ENCODE results near the gene UQCRC1. TPM values are rescaled to one million over a fixed set of nuclear protein-coding genes. Genes with fewer than 3 reads are reported as not detected.
A peak's percentile ranks its signal among the peaks of the same experiment; 100 is the strongest.

Gene UQCRC1
- total RNA-seq (2014; rRNA removed; shearing (Covaris generic)), result 288 and 322 TPM in 2 replicates
- 291 and 341 TPM in 2 replicates for polyA plus RNA-seq (2015; cell fraction: cytosol; rRNA removed)
- polyA plus RNA-seq (2015; cell fraction: nucleus; rRNA removed), result 192 and 241 TPM in 2 replicates

DNA sequence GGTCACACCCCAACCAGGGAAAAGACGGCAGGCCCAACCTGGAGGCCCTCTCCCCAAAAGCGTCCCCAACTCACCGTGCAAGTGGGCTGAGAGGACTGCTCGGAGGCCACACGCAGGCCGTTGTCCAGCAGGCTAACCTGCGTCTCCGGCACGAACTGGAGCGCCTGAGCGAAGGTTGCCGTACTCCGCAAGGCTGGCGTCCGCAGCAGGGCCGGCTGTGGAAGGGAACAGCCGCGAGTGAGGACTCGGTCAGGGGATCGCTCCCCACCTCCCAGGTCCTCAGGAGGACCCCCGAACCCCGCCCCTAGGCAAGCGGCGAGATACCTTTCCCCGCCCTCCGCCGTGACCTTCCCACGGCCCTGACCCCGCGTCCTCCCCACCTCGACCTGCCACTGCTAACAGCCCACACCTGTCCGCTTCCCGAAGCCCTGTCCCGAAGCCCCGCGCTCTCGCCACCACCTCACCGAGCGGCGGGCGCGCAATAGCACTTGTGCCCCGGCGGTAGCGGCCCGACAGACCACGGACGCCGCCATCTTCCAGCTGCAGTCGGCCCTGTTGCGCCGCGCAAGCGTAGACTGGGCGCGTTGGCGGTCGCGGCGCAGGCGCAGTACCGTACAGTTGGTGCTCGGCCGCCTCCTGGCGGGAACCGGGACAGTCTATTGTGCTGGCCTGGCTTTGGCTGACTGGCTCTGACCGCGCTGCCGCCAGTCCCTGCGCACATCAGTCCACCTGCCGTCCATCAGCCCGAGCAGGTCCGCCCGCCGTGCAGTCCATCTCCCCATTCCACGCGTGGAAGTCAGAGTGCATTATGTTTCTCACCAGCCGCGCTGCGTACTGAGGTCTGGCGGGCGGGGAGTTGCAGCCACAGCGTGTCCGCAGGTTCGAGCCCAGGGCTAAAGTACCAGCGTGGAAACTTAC is at the start of gene UQCRC1:
TSS of gene UQCRC1 (minus strand) at position 559 of the 918 bp plus-strand sequence. CDS start at position 533, 26 bp downstream.
- in situ Hi-C loops (cut with HindIII; ENCODE audit: low pct_unique_long_range_greater_than_20kb, low sequenced_read_pairs), result no loop called here

DNA sequence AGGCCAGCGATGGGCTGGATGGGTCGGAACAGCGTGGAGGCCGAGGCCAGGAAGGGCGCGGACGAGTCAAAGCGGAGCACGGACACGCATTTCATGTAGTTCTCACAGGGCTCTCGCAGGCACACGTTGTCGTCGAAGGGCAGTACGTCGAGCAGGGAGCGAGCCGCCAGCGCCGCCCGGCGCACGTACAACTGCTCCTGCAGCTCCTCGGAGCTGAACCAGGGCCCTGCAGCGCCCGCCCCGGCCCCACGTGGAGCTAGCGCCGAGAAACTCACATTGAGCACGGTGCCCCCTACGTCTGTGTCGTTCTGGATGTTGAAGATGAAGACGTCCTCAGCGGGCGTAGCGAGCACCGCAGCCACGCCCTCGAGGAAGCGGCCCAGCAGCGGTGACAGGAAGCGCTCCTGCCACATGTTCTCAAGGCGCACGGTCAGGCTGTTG is 47.4 kb upstream of the UQCRC1 start:
- in situ Hi-C loops (cut with HindIII; ENCODE audit: low pct_unique_long_range_greater_than_20kb, low sequenced_read_pairs), result no loop called here
- no peak for DNase-seq (ENCODE audit: low read depth, low spot score)

More for the DNA sequence above, at the start of gene UQCRC1:
- DNase-seq (ENCODE audit: low read depth, low spot score), result peak; percentile 93

DNA sequence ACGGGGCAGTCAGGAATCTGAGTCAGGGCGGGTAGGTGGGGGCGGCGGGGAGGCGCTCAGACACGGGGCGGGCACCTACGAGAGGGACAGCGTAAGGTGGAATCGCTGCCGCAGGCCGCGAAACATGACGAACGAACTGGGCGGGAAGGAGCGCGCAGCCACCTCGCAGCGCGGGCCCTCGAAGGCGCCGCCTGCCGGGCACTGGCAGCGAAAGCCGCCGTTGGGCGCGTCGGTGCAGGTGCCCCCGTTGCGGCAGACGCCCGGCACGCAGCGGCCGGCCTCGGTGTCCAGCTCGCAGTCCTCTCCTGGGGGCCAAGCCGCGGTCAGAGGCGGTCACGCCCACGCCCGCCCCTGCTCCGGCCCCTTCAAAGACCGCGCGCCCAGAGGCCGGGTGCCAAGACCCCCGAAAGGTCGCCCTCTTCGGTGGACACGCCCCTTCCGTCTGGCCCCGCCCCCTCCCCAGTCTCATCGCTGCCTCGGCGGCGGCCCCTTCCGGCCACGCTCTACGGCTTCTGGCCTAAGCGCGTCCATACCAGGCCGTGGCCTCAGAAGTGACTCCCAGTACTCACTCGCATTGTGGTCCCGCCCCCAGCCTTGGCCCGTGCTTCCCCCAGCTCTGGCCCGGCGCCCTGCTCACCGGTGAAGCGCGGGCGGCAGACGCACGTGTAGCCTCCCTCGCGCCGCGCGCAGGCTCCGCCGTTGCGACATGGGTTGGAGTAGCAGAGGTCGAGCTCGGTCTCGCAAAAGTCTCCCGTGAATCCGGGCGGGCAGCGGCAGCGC is 46.8 kb upstream of the UQCRC1 start:
- in situ Hi-C loops (cut with HindIII; ENCODE audit: low pct_unique_long_range_greater_than_20kb, low sequenced_read_pairs), result no loop called here
- no peak for DNase-seq (ENCODE audit: low read depth, low spot score)

DNA sequence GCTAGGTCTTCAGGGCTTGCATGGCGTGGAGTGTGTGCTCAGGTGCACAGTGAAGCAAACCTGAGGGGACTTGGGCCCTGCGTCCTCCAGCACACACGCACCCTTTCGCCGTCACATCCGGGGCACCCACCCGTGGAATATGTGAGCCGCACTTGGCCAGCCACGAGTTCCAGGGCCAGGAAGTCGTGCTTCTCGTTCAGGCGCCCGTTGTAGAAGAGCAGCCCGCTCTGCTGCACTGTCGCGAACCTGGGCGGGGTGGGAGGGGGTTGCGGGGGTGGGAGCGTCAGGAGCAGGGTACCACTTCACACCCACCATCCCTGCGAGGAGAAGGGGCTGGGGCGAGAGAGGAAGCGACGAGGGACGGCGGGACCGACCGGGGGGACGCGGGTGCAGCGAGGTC is 46.2 kb upstream of the UQCRC1 start:
- in situ Hi-C loops (cut with HindIII; ENCODE audit: low pct_unique_long_range_greater_than_20kb, low sequenced_read_pairs), result no loop called here
- DNase-seq (ENCODE audit: low read depth, low spot score), result no peak

DNA sequence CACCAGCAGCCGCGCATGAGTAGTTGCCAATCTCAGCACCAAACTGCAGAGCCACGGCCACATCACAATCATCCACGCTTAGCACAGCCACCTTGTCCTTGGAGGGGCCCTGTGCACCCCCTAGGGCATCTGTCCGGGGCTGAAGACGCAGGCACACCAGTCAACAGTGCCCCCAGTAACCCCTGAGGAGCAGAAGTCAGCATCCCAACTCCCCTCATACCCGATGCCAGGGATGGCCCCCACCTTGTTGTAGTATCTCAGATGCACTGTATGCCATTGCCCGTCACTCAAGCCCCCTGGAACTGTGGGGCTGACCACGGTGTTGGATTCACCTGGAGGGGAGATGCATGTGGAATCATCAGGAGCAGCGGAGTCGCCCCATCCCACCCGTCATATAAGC is 45.6 kb upstream of the UQCRC1 start:
- DNase-seq (ENCODE audit: low read depth, low spot score), result no peak
- in situ Hi-C loops (cut with HindIII; ENCODE audit: low pct_unique_long_range_greater_than_20kb, low sequenced_read_pairs), result no loop called here

DNA sequence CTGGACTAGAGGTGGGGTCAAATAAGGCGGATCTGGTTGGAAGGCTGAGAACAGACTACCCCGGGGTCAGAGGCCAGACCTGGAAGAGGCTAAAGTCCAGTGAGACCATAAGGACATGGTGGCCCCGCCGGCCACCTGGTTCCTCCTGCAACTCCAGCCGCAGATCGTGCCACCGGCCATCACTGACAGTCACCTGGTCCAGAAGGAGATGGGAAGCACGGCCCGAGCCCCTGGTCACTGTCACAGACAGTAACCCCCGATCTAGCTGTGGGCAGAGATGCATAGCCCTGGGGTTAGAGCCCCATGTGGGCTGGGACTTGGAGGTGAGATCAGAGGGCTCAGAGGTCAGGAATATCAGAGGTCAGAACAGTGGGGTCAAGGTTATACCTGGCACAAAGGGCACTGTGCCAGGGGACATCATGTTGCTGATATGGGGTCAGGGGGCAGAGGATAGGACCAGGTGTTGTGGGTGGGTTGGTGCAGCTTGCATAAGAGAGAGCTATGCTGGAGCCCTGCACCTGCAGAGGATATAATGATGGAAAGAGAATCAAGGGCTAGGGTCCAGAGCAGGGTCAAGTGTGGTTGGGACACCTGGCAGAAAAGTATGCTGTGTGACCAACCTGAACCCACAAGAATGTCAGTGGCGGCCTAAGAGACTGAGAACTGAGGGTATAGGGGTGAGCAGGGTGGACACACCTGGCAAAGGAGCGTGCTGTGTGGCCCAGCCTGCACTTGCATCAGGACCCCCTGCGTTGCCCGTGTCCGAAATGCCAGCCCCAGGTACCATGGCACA is 43.7 kb upstream of the UQCRC1 start:
- in situ Hi-C loops (cut with HindIII; ENCODE audit: low pct_unique_long_range_greater_than_20kb, low sequenced_read_pairs), result no loop called here
- DNase-seq (ENCODE audit: low read depth, low spot score), result no peak

DNA sequence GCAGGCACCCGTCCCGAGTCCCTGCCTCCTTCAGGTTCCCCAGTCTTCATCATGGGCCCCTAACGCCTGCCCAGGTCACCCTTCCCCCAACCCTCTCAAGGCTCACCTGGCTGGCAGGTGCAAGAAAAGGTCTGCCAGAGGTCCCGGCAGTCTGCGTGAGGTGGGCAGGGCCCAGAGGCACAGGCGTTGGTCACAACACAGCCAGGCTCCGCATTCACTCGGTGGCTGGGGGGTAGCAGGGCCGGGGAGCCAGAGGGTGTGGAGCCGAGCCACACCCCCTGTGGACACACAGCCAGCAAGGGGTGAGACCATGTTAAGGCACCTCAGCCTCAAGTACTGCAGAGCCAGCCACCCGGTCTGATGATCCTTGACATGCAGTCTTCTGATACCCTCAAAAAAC is 42.3 kb upstream of the UQCRC1 start:
- DNase-seq (ENCODE audit: low read depth, low spot score), result no peak
- in situ Hi-C loops (cut with HindIII; ENCODE audit: low pct_unique_long_range_greater_than_20kb, low sequenced_read_pairs), result no loop called here

DNA sequence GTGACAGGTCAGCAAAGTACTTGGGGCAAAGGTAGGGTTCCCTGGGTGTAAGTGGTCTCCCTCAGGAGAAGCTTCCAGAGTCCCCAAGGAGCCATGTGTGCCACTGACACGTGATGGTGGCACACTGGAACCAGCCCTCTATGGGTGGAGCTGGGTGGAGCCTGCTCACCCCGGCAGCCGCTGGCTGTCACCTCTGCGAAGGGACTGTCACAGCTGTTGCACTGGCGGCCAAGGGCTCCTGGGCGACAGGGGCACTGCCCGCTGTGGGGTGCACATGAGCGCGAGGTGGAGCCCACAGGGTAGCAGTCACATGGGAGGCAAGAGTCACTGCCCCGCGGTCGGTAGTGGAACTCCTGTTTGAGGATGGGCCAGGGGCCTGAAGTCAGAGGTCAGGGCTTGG is 41.3 kb upstream of the UQCRC1 start:
- DNase-seq (ENCODE audit: low read depth, low spot score), result no peak
- in situ Hi-C loops (cut with HindIII; ENCODE audit: low pct_unique_long_range_greater_than_20kb, low sequenced_read_pairs), result no loop called here

DNA sequence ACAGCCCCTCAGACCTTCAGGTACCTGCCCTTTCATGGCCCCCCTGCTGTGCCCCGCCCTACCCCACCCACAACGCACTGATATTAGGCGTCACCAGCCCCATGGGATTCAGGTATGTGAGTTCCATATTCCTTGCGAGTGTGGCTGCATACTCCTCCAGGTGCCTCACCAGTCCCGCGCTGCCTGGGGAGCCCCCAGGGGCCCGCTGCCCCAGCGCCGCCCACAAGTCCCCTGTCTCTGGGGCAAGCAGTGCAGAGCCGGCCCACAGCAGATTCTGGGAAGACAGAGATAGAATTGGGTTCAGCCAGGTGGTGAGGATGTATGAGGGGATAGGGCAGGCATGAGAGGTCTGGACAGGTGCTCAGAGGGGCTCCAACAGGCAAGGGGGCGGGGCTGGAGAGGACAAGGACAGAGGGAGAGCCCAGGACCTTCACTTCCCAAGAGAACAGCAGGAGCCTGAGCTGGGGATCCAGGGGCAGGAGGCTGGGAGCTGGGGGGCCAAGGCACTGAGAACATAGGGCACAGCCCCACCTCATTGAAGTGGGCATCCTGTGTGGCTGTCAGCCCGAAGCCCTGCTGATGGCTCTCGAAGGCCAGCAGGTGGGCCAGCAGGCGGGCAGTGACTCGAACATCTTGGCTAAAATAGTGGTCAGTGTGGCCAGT is 38.9 kb upstream of the UQCRC1 start:
- in situ Hi-C loops (cut with HindIII; ENCODE audit: low pct_unique_long_range_greater_than_20kb, low sequenced_read_pairs), result no loop called here
- no peak for DNase-seq (ENCODE audit: low read depth, low spot score)

DNA sequence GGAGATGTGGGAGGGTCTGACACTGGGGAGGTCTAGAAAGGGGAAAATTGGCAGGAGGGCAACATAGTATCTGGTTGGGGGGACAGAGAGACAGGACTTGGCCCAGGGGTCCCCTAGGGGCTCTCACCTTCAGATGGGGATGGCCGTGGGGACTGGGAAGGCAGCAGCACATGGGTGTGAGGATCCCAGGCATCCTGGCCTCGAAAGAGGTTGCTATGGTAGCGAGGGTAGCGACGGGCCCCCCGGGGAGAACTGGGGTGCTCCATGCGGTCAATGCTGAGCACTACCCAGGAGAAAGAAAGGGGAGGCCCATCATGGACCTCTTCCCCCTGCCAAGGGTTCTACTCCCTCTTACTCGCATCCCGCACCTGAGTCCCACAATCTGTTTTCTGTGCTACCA is 38.3 kb upstream of the UQCRC1 start:
- in situ Hi-C loops (cut with HindIII; ENCODE audit: low pct_unique_long_range_greater_than_20kb, low sequenced_read_pairs), result no loop called here
- DNase-seq (ENCODE audit: low read depth, low spot score), result no peak

DNA sequence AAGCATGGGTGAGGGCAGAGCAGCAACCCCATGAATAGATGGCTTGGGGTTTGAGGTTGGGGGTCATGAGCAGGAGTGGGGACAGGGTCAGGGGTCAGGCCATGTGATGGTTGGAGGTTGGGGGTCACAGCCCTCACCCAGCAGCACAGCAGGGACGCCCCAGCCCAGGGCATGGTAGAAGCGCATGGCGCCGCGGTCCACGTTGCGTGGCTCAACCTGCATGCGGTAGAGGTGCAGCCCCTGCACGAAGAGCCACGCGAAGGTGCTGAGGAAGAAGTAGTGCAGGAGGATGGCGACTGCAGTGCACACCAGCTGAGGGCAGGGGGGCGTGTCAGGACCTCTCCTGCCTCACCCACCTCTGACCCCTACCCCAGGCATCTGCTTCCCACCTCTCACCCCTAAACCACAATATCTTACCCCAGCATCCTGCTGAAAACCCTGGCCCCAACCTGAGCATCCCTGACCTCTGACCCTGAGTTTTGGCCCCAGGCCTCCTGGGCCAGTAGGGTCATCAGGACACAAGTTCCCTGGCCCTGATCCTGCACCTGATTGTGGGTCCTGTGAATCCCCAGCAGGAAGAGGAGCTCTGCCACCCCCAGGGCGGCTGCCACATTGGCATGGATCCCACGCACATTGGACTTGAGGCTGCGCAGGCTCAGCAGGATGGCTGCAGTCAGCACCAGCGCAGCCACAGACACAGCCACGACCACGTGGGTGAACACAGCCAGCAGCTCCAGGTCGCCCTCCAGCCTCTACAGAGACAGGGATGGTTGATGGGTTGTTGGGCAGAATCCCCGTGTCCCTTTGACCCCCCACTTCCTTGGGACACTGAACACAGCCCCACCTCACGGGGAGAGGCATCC is 35.7 kb upstream of the UQCRC1 start:
- in situ Hi-C loops (cut with HindIII; ENCODE audit: low pct_unique_long_range_greater_than_20kb, low sequenced_read_pairs), result no loop called here
- DNase-seq (ENCODE audit: low read depth, low spot score), result no peak

DNA sequence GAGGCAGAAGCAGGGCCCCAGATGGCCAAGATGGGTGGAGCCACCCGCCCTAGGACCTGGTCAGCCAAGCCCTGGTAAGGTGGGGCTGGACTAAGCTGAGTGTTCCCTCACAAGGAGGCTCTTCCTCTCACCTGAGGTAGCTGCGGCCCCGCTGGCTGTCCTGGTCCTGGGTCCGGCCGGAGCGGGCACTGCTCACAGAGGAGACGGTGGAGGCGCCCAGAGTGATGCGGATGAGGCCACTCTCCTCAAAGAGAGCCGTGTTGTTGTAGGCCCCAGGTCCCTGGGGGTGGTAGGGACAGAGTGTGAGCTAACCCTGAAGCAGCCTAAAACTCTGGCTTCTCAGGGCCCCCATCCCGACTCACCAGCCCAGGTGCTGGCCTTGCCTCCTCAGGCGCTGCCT is 33.2 kb upstream of the UQCRC1 start:
- no peak for DNase-seq (ENCODE audit: low read depth, low spot score)
- in situ Hi-C loops (cut with HindIII; ENCODE audit: low pct_unique_long_range_greater_than_20kb, low sequenced_read_pairs), result no loop called here

DNA sequence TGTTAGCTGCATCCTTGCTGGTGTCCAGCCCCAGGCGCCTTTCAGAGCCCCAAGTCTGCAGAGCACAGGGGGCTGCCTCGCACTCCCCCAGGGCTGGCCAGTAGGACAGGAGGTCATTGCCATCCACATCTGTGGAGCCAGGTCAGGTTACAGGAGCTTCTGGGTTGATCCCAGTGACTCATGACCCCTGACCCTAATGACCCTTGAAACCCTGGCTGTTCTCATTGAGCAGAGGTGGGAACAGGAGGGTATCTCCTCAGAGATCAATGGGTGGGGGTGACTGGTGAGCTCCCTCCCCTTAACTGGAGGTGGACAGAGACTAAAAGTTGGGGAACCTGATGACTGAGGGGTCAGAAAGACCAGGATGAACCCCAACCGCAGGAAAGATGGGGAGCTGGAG is 31.9 kb upstream of the UQCRC1 start:
- in situ Hi-C loops (cut with HindIII; ENCODE audit: low pct_unique_long_range_greater_than_20kb, low sequenced_read_pairs), result no loop called here
- no peak for DNase-seq (ENCODE audit: low read depth, low spot score)

DNA sequence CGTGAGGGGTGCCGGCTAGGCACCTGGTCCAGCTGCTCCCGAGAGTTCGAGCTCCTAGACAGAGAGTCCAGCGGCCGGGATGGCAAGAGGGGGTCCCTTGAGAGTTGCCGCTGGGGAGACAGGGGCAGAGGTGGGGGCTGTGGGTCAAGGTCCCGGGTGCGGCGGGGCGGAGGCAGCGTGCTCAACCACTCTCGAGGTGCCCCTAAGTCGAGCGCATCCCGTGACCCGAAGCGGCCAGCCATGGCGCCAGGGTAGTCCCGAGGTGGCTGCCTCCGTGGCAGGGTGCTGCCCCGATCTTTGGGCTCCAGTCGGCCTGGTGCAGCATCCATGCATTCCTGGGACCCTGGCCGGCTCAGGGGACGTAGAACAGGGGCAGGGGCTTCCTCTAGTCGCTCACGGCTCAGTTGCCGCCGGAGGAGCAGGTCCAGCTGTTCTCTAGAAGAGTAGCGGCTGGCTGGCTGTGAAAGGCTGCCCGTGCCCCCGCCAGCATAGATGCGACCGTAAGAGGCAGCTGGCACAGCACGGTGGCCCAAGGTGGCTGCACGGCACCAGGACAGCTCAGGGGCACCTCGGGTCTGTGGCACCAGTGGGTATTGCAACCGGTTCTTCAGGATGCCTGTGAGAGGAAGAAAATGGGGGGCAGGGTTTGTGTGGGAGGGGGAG is 30.6 kb upstream of the UQCRC1 start:
- DNase-seq (ENCODE audit: low read depth, low spot score), result no peak
- in situ Hi-C loops (cut with HindIII; ENCODE audit: low pct_unique_long_range_greater_than_20kb, low sequenced_read_pairs), result no loop called here

DNA sequence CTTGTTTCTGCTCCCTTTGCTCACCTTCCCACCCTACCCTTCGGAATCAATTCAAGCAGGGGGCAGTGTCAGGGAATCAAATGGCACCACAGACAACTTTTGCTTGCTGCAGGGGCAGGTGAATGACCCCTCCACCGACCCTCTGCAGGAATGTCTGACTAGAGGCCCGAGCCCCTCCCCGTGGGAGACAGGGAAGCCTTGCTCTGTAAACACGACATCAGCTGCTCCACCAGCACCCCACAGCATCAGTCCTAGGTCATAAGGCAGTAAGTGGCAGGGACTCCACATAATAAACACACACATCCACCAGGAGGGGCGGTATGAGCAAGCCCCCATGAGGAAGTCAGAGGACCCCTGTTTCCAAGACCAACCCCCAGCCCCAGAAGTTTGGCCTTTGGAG is 27.9 kb upstream of the UQCRC1 start:
- DNase-seq (ENCODE audit: low read depth, low spot score), result no peak
- in situ Hi-C loops (cut with HindIII; ENCODE audit: low pct_unique_long_range_greater_than_20kb, low sequenced_read_pairs), result no loop called here

DNA sequence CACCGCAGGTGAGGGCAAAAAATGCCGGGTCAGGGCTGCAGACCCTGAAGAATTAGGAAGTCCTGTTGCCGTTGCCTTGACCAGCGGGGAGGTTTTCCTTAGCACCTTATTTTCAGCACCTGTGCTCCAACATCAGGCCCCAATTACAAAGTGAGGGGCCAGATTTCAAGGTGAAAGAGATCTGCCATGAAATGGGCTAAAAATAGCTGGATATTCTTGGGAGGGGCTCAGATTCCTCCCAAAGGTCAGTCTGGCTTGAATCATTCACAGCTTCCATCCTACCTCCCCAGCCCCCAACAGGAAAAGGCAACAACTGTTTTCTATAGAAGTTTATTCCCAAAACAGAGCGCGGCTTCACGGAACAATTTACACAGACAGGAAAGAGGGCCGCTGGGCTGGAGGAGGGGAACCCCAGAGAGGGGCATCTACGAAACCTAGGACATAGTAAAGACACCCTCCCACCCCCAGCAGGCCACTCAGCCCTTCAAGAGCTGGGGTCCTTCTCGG is 26.8 kb upstream of the UQCRC1 start:
- DNase-seq (ENCODE audit: low read depth, low spot score), result no peak

More for the DNA sequence above, 26.8 kb upstream of the UQCRC1 start:
- in situ Hi-C loops (cut with HindIII; ENCODE audit: low pct_unique_long_range_greater_than_20kb, low sequenced_read_pairs), result no loop called here
